ENCODE results near the gene LAMC2.

GRCh38 chr1:183251101-183251958, 65.3 kb downstream of the LAMC2 start:
- no peak for TF ChIP-seq POLR2A (IDR thresholded peaks at IDR 0.05)
- TF ChIP-seq CTCF (IDR thresholded peaks at IDR 0.05): no peak

Data from vagina (tissue), 2 donors.